AG08396 (cell line): Measurements from ENCODE around the gene TMEM121.
A peak's percentile ranks its signal among the peaks of the same experiment; 100 is the strongest.

ENCODE experiments used
- DNase-seq: peaks from one replicate; pipeline ENCODE4 v3.0.0; 2012; ENCODE audit warnings: low spot score, mixed read lengths

The TMEM121 gene

GRCh38 chr14:105498430-105499255 lies 27.7 kb upstream of the TMEM121 start:
- DNase-seq: no peak

- DNase-seq: no peak
Measured at GRCh38 chr14:105499256-105500035, 26.9 kb upstream of the TMEM121 start.

DNA sequence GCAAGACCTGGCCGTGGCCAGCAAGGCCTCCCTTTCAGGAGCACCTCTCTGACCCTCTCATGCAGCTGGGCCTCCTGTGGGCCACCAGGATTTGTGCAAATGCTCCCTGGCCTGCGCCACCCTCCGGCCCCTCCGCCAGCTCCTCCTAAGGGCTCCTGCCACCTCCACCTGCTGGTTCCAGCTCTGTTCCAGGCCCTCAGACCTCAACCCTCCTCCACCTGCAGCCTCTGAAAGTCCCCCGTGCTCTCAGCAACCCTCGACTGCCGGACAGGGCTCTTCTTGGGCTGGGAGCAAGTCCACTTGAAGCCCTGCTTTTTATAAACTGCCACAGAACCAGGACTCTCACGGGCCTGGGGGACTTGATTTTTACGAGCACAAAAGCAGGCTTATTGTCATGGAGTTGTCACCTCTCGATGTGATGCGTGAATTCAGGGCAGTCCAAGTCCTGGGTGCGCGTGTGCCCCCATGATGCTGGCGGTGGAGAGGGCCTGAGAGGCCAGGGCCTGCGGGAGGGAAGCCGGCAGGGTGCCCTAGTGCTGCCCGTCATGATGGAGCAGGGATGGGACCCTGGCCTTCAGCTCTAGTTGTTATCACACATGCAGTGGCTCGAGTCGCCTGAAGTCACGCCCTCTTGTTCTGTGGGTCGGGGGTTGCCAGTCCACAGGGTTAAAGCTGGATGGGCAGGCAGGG lies 26.2 kb upstream of the TMEM121 start:
- no peak for DNase-seq

- DNase-seq: no peak
Measured at GRCh38 chr14:105500726-105501101, 25.7 kb upstream of the TMEM121 start.

GRCh38 chr14:105501504-105502291 lies 24.7 kb upstream of the TMEM121 start:
- DNase-seq: no peak

DNA sequence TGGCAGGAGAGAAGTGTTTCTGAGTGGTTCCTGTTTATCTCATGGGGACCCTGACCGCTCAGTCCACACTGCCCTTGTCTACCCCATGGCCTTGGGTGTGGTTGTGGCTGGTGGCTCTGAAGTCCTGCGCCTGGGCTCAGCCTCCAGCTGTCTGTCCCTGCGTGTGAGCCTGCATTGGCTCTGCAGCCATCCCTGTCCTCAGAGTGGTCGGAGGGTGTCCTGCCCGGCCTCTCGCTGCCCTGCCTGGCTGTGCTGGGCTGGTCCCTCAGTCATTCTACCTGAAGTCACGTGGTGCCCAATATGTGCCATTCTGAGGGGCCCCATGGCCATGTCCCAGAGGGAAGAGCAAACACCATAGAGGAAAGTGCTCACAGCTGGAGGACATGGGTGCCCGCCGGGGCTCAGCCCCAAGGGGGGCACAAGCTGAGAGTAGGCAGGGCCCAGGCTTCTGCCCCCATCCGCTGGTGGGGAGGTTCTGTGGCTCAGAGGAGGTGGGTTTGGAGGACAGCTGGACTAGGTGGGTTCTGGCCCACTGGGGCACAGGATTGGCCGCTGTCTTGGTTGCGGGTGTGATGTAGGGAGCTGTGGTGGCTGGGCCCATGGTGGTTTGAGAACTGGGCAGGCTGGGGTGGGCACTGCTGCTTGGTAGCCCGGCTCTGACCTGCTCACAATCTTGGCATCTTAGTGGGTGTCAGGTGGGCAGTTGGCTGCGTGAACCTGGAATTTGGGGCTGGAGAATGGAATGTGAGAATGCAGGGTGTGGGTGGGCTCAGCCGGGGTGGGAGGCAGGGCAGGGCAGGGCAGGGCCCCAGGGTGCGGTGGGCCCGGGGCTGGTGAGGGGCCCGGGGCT lies 23.7 kb upstream of the TMEM121 start:
- DNase-seq: no peak

DNA sequence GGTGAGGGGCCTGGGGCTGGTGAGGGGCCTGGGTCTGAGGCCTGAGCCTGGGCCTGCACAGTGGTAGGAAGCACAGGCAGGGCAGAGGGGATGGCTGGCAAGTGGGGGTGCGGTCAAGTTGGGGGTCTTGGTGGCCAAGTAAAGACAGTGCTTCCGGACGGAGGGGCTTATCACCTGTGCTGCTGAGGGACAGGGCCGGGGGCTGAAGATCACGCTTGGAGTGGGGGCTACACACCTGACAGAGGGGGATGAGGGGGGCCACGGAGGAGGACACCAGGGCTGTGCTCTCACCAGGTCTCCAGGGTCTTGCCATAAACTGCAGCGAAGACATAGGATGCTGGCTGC lies 23.1 kb upstream of the TMEM121 start:
- no peak for DNase-seq

DNA sequence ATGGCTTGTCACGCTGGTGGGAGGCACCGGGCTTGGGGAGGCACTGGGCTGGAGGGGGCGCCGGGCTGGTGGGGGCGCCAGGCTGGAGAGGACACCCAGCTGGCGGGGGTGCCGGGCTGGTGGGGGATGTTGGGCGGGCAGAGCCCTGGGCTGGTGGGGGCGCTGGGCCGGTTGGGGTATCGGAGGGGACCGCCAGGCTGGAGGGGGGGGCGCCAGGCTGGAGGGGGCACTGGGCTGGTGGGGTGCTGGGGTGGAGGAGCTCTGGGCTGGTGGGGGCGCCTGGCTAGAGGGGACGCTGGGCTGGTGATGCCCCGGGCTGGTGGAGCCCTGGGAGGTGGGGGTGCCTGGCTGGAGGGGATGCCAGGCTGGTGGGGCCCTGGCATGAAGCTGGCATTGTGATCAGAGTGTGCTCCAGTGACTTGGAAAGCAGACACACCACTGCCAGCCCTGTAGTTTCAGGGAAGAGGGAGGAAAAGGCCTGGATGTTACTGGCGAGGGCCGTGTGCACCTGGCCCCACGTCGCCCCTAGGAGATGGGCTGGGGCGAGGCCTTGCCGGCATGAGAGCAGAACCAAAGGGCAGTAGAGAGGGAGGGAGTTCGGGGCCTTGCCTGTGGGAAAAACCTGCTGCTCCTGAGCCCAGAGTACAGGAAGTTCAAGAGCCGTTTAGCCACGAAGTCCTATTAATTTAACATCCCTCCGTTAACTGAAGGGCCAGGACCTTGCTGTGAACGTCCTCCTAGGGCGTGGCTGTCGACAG lies 22.3 kb upstream of the TMEM121 start:
- DNase-seq: no peak

DNA sequence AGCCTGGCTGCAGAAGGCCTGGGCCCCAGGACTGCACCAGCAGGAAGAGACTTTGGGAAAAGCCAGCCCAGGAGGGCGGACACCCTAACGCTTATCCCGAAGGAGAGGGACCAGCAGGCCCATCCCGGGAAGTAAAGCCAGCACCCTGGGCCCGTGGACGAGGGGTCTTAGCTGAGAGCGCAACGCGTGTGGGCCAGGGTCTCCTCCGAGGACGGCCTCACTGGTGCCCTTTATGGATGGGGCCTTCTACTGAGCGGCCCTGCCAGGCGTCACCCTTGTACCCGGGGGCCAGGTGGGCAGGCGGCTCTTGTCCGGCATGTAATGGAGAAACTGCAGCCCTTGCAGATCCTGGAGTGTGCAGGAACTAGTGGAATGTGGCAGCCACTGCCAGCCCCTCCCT lies 21.3 kb upstream of the TMEM121 start:
- DNase-seq: no peak

DNA sequence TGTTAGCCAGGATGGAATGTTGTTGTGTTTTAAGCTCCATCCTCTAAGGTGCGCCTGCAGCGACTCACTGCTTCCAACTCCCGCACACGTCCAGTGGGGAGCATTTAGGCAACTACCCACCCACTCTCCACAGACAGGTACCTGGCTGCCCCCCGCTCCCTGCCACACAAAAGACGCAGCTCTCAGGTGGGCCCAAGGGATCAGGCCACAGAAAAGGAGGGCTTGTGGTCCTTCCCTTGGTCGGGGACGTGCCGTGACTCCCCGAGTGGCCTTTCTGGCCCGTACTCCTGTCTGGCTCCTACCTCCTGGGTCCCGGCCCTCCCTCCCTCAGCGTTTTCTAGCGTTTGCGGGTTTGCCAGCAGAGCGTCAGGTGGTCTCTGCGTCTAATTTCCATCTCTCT lies 19.1 kb upstream of the TMEM121 start:
- DNase-seq: no peak

DNA sequence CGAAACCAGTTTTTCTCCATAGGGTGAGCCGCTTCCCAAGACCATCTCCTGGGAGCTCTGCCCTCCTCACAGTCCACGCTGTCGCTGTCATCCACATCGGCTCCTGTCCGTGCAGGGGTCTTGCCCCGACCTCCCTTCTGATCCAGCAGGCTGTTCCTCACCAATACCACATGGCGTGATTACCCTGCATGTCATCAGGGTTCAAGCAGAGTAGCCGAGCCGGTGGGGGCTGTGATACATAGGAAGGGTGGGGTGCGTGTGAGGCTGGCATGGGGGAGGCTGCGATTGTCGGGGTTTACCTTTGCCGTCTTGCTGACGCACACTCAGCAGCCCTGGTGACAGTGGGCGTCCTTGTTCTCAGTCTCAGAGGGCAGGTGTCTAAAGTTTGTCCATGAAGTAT lies 18.3 kb upstream of the TMEM121 start:
- DNase-seq: no peak

DNA sequence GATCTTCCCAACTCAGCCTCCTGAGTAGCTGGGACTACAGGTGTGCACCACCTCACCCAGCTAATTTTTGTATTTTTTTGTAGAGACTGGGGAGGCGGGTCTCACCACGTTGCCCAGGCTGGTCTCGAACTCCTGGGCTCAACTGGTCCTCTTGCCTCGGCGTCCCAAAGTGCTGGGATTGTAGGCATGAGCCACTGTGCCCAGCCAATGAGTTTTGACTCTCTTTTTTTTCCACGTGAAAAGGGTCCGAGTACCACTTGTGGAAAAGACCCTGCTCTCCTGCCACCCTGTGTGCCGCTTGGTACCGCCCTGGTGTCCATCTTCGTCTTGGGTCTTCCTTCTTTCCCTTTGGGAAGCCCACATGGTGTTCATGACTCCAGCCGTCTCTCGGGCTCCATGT lies 17.8 kb upstream of the TMEM121 start:
- DNase-seq: no peak

- no peak for DNase-seq
Measured at GRCh38 chr14:105517096-105517495, 9.3 kb upstream of the TMEM121 start.

DNA sequence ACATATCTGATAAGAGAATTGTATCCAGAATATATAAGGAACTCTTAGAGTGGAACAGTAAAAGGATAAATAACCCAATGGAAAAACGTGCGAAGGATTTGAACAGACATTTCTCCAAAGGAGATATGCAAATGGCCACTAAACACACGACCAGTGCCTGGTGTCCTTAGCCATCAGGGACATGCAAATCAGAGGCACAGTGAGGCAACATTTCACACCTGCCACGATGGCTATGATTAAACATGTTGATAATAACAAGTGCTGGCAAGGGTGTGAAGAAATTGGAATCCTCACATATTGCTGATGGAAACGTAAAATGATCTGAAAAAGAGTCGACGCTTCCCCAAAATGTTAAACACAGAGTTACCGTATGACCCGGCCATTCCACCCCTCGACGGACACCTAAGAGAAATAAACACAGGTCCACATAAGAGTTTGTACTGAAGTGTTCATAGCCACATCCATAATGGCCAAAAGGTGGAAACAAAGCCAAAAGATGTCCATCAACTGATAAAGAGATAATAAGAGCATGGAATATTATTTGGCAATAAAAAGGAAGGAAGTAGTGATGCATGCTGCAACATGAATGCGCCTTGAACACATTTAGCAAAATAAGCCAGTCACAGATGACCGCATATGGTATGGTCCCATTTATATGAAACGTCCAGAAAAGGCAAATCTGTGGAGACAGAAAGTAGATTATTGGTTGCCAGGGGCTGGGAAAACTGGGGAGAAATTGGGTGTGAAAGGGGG lies 6.3 kb upstream of the TMEM121 start:
- DNase-seq: no peak

DNA sequence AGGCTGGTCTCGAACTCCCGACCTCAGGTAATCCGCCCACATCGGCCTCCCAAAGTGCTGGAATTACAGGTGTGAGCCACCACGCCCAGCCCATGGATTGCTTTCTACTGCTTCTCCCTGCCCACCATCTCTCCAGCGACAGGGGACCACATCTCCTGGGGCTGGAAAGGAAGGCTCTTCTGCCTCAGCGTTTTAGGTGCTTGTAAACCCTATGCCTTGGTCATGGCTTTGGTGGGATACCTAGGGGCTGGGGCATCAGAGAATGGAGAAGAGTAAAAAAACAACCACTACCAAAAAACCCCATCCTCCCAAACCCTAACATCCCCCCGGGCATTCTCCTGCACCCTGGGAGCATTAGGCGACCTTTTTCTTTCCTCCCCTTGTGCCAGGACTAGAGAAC lies 1.1 kb upstream of the TMEM121 start:
- no peak for DNase-seq

GRCh38 chr14:105526776-105527380 lies 495 bp downstream of the TMEM121 start:
- no peak for DNase-seq

- no peak for DNase-seq
Measured at GRCh38 chr14:105527381-105527825, 1.0 kb downstream of the TMEM121 start.

DNA sequence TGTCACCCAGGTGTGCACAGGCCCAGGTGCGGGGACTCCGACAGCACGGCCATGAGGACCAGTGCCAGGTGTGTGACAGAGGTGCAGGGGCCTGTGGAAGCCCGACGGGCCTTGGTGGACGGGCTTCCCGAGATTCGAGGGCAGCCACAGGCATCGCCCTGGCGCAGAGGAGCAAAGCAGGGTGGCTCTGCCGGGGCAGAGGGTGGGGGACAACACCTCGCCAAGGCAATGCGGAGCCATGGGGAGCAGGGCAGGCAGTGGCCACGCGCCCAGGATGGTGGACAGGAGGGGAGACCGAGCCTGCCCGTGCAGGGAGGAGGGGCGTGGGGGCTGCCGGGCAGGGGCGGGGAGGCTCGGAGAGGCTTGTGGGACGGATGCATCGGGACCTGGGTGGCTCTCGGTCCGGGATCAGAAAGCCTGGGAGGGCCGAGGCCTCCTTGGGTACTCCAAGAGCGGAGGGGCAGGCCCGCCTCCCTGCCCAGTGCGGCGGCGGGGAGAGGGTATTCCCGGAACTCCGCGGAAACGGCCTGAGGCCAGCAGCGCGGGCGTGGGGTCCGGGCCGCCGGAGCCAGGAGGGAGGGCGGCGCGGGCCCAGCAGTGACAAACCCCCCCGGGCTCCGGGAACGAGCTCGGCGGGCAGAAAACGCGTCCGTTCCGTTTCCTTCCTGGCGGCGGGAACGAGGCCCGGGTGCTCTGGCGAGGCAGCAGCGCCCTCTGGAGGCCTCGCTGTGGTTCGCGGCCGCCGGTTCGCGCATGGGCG lies 1.6 kb downstream of the TMEM121 start:
- DNase-seq: peak; percentile 98
